GM12878 (cell line): ENCODE data around the gene NUCB1. TPM values are rescaled to one million over a fixed set of nuclear protein-coding genes. Genes with fewer than 3 reads are reported as not detected.

Experiments used
- BCL3 ChIP-seq: IDR thresholded peaks from 2 replicates; pipeline ENCODE4 v1.6.1; 2011; ENCODE audit warnings: borderline replicate concordance, low read depth, mild to moderate bottlenecking, moderate library complexity, low read length; ENCODE audit not compliant: insufficient read depth, poor library complexity, severe bottlenecking
- CEBPB ChIP-seq, 2 experiments: fragments of 150-350 bp in 1 of 2; IDR thresholded peaks; 2 replicates each; pipeline ENCODE4 v1.6.1; 2012 to 2014; ENCODE audit warnings: low read depth in 2 of 2, low read length in 2 of 2, borderline replicate concordance in 1 of 2, inconsistent platforms in 1 of 2
- CHD4 ChIP-seq: fragments of 200-600 bp; sonication (generic); IDR thresholded peaks from 2 replicates; pipeline ENCODE4 v1.6.1; 2016; ENCODE audit warnings: mild to moderate bottlenecking
- CREM ChIP-seq: IDR thresholded peaks from 2 replicates; pipeline ENCODE4 v1.6.1; 2014; ENCODE audit warnings: antibody characterized with exemption, low read depth
- CTCF ChIP-seq, 3 experiments: IDR thresholded peaks in 2 of 3; conservative IDR thresholded peaks in 1 of 3; 2 replicates each; pipeline ENCODE4 v1.5.1; 2011; ENCODE audit warnings: low read depth in 3 of 3, low read length in 3 of 3, mild to moderate bottlenecking in 3 of 3, control low read depth in 2 of 3, moderate library complexity in 2 of 3, inconsistent platforms in 1 of 3, mixed read lengths in 1 of 3; ENCODE audit not compliant: control insufficient read depth in 2 of 3, insufficient read depth in 1 of 3; ENCODE audit errors: extremely low read depth in 1 of 3
- GABPA ChIP-seq: IDR thresholded peaks from 2 replicates; pipeline ENCODE4 v1.6.1; 2014; ENCODE audit warnings: antibody characterized with exemption, low read depth, mild to moderate bottlenecking, inconsistent platforms
- GATAD2B ChIP-seq: fragments of 450-650 bp; conservative IDR thresholded peaks from 2 replicates; pipeline ENCODE4 v1.6.1; 2017; ENCODE audit warnings: low read depth, mild to moderate bottlenecking, moderate library complexity
- IKZF1 ChIP-seq: fragments of 450-650 bp; conservative IDR thresholded peaks from 2 replicates; pipeline ENCODE4 v1.6.1; 2017; ENCODE audit warnings: antibody characterized with exemption, mild to moderate bottlenecking
- IRF3 ChIP-seq: fragments of 450-650 bp; IDR thresholded peaks from 2 replicates; pipeline ENCODE4 v1.6.1; 2014; ENCODE audit warnings: mild to moderate bottlenecking
- IRF4 ChIP-seq: IDR thresholded peaks from 2 replicates; pipeline ENCODE4 v1.6.1; 2011; ENCODE audit warnings: low read depth, low read length
- KAT2A ChIP-seq: conservative IDR thresholded peaks from 2 replicates; pipeline ENCODE4 v1.6.1; 2011; ENCODE audit warnings: low read depth, low read length; ENCODE audit not compliant: control insufficient read depth
- KDM1A ChIP-seq: fragments of 200-600 bp; sonication (generic); IDR thresholded peaks from 2 replicates; pipeline ENCODE4 v1.6.1; 2016; ENCODE audit warnings: borderline replicate concordance
- MXI1 ChIP-seq: fragments of 150-350 bp; IDR thresholded peaks from 2 replicates; pipeline ENCODE4 v1.6.1; 2011; ENCODE audit warnings: low read depth, mild to moderate bottlenecking, inconsistent platforms, low read length, improper control_type of control experiment
- NKRF ChIP-seq: fragments of 450-650 bp; conservative IDR thresholded peaks from 2 replicates; pipeline ENCODE4 v1.6.1; 2017; ENCODE audit warnings: mild to moderate bottlenecking, moderate library complexity
- PML ChIP-seq: IDR thresholded peaks from 2 replicates; pipeline ENCODE4 v1.6.1; 2012; ENCODE audit warnings: low read length, inconsistent platforms
- SMAD1 ChIP-seq: fragments of 450-650 bp; IDR thresholded peaks from 2 replicates; pipeline ENCODE4 v1.6.1; 2018; ENCODE audit warnings: mild to moderate bottlenecking, low read depth; ENCODE audit not compliant: partially characterized antibody
- SPI1 ChIP-seq: IDR thresholded peaks from 2 replicates; pipeline ENCODE4 v1.6.1; 2011; ENCODE audit warnings: low read depth, mild to moderate bottlenecking, low read length, moderate library complexity, borderline replicate concordance; ENCODE audit not compliant: insufficient read depth
- STAT3 ChIP-seq: IDR thresholded peaks from 2 replicates; pipeline ENCODE4 v1.6.1; 2011; ENCODE audit warnings: low read depth, low read length, improper control_type of control experiment
- SUPT20H ChIP-seq: IDR thresholded peaks from 2 replicates; pipeline ENCODE4 v1.6.1; 2011; ENCODE audit warnings: low read depth, mild to moderate bottlenecking, low read length, moderate library complexity, borderline replicate concordance; ENCODE audit not compliant: control insufficient read depth
- TARDBP ChIP-seq: IDR thresholded peaks from 2 replicates; pipeline ENCODE4 v1.6.1; 2016; ENCODE audit warnings: borderline replicate concordance
- USF1 ChIP-seq: IDR thresholded peaks from 2 replicates; pipeline ENCODE4 v1.6.1; 2011; ENCODE audit warnings: borderline replicate concordance, low read depth, mild to moderate bottlenecking, moderate library complexity, mixed read lengths, low read length; ENCODE audit not compliant: insufficient read depth; ENCODE audit errors: extremely low read length
- YBX1 ChIP-seq: fragments of 450-650 bp; IDR thresholded peaks from 2 replicates; pipeline ENCODE4 v1.6.1; 2016; ENCODE audit warnings: antibody characterized with exemption
- ZSCAN29 ChIP-seq: fragments of 450-650 bp; IDR thresholded peaks from 2 replicates; pipeline ENCODE4 v1.6.1; 2017; ENCODE audit warnings: mild to moderate bottlenecking, moderate library complexity
- polyA plus RNA-seq, 11 experiments: library from polyadenylated mRNA; depleted of rRNA in 4 of 11; unstranded in 6 of 11; stranded (reverse) in 5 of 11; fragments of >200 nt; fragmentation: Nextera tagmentation in 4 of 11; fragmentation: Illumina TruSeq in 1 of 11; extraction: Ambion mirVana in 4 of 11; extraction: Trizol in 1 of 11; gene quantifications; 1 replicate in 1 of 11; 2 replicates in 10 of 11; pipeline versions ENCODE4 v1.2.1 to v1.2.3, GENCODE V29; 2011 to 2016; ENCODE audit warnings: inconsistent platforms in 2 of 11, missing spikeins in 2 of 11, low read depth in 1 of 11
- total RNA-seq, 4 experiments: library from RNA; depleted of rRNA in 3 of 4; stranded (reverse); fragments of >200 nt in 3 of 4; fragmentation: Illumina TruSeq in 1 of 4; extraction: Trizol in 1 of 4; gene quantifications; 2 replicates each; pipeline versions ENCODE4 v1.2.1 to v1.2.3, GENCODE V29; 2013 to 2021

Gene NUCB1
- total and polyA plus RNA-seq, 10 of the 15 experiments (the other 5 are each of a cell fraction or from before 2014, with no cell fraction given): 1.8 to 112 (median 44.5) TPM

- no peak for TF ChIP-seq CTCF (IDR thresholded peaks at IDR 0.05 in 2 of 3, conservative IDR thresholded peaks at IDR 0.05 in 1 of 3; ENCODE audit: control insufficient read depth in 2 of 3, extremely low read depth in 1 of 3, insufficient read depth in 1 of 3, low read depth in 3 of 3, low read length in 3 of 3)
- TF ChIP-seq NKRF: no peak; the same call in none of the 2 replicates
- no peak for TF ChIP-seq PML
- TF ChIP-seq KAT2A: no peak
- TF ChIP-seq CREM: peak; percentile 50; the same call in 1 of the 2 replicates
- TF ChIP-seq KDM1A: no peak
- TF ChIP-seq YBX1: no peak
- no peak for TF ChIP-seq IRF4
- no peak for TF ChIP-seq GATAD2B
- TF ChIP-seq GABPA: no peak
- no peak for TF ChIP-seq CEBPB (IDR thresholded peaks at IDR 0.05; ENCODE audit: borderline replicate concordance in 1 of 2, low read depth in 2 of 2, low read length in 2 of 2)
- TF ChIP-seq SMAD1: no peak
- TF ChIP-seq IRF3: no peak
- TF ChIP-seq USF1: no peak
- TF ChIP-seq STAT3: no peak
- peak; percentile 64 for TF ChIP-seq MXI1
- no peak for TF ChIP-seq SUPT20H
- no peak for TF ChIP-seq ZSCAN29
- TF ChIP-seq CHD4: no peak
- TF ChIP-seq SPI1: no peak
- no peak for TF ChIP-seq BCL3
- TF ChIP-seq IKZF1: no peak
- no peak for TF ChIP-seq TARDBP
Observed at GRCh38 chr19:48872884-48873475, 27.1 kb upstream of the NUCB1 start (continued).
